ENCODE results near the gene AP1B1. TPM values are rescaled to one million over a fixed set of nuclear protein-coding genes. Genes with fewer than 3 reads are reported as not detected.

The AP1B1 gene
- total and polyA plus RNA-seq, 2 of the 4 experiments (the other 2 are of a cell fraction): 55.7 to 70.8 TPM

DNA sequence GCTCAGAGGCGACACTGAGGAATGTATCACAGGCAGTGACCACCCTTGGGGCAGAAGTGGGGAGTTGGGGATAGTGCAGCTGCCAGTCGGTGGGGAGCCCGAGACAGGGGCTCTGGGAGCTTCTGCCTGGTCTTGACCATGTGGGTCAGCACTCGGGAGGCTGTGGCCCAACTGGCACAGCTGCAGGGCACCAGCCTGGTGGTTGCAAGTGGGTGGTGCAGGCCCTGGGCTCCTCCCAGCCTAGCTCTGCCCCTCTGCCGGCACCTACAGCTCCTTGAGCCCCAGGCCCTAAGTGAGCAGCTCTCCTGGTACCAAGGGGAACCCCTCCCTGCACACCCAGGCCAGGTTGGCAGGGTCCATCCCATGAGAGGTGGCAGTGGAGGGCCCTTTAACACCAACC is 60.3 kb downstream of the AP1B1 start:
- no peaks in the 10 kb centered on the region for H3K9me3 ChIP-seq (ENCODE audit: control insufficient read depth, insufficient read depth, low read length)
- no peak overlapping the region for H4K91ac ChIP-seq (ENCODE audit: insufficient read depth, low read depth, low read length)
- H4K5ac ChIP-seq (ENCODE audit: low read depth, low read length): no peak overlapping the region
- no peak overlapping the region for H3K14ac ChIP-seq (replicated peaks; ENCODE audit: low read depth, low read length)
- peaks cover 5% of the 10 kb centered on the region; the same call in 1 of the 2 replicates for H3K9me1 ChIP-seq (ENCODE audit: insufficient read depth, low read length)
- in situ Hi-C loops (cut with MboI; ENCODE audit: low sequenced_read_pairs) (no loop called here), dilution Hi-C loops (cut with HindIII; ENCODE audit: low sequenced_read_pairs, unreplicated experiment) (no loop called here), intact Hi-C loops (cut with micrococcal nuclease) (no loop called here)
- H3K36me3 ChIP-seq (ENCODE audit: control insufficient read depth, insufficient read depth, low read length): peaks cover 39% of the 10 kb centered on the region
- H3K18ac ChIP-seq (ENCODE audit: low read depth, low read length): no peak overlapping the region
- H2BK15ac ChIP-seq (ENCODE audit: low read depth, low read length): no peak overlapping the region
- no peak overlapping the region for H2AK9ac ChIP-seq (replicated peaks; ENCODE audit: low read depth, low read length, poor library complexity)
- H2AK5ac ChIP-seq (ENCODE audit: low read depth, low read length): no peak overlapping the region
- no peak overlapping the region for H2BK20ac ChIP-seq (ENCODE audit: low read depth, low read length)
- no peak overlapping the region for H3K4me3 ChIP-seq (ENCODE audit: insufficient read depth, low read depth, low read length)
- no peak overlapping the region for H3K56ac ChIP-seq (ENCODE audit: extremely low read depth, insufficient read depth, low read length)
- no peak overlapping the region for H3K4ac ChIP-seq (ENCODE audit: low read depth, low read length)
- H3K27me3 ChIP-seq (ENCODE audit: control insufficient read depth, insufficient read depth, low read length): no peaks in the 10 kb centered on the region
- DNase-seq (no peak), ATAC-seq (ENCODE audit: low read depth) (no peak)
- no peak overlapping the region for H4K8ac ChIP-seq (ENCODE audit: low read depth in 2 of 2, low read length in 2 of 2)
- BruUV-seq (replicated peaks): no TSS peak
- no peak overlapping the region for H3K23ac ChIP-seq (ENCODE audit: low read depth, low read length)
- no peaks in the 10 kb centered on the region for H3K79me1 ChIP-seq (ENCODE audit: low read depth in 1 of 2, low read length in 2 of 2)
- H2BK5ac ChIP-seq (ENCODE audit: low read depth, low read length, poor library complexity, severe bottlenecking): no peak overlapping the region
- no CpG with 5 or more reads among the region's 5 CpGs for WGBS, 2 experiments (ENCODE audit: extremely low coverage in 2 of 2, insufficient read length in 1 of 2)
- ChIA-PET POLR2A (ENCODE audit: unreplicated experiment) (no interaction called here), CTCF (interaction anchor here (0.5 to 0.6 kb wide), 2 partner anchors 18 to 142 kb away, joined by 4 to 8 read pairs; no protein-coding TSS in a partner anchor)
- no peak for TF ChIP-seq SMC3 (IDR thresholded peaks at IDR 0.05; ENCODE audit: low read depth, low read length)
- TF ChIP-seq RAD21 (IDR thresholded peaks at IDR 0.05; ENCODE audit: low read length): no peak
- no peak for TF ChIP-seq CTCF (conservative IDR thresholded peaks at IDR 0.05; ENCODE audit: low read depth, low read length)
- TF ChIP-seq RFX5 (IDR thresholded peaks at IDR 0.05; ENCODE audit: low read depth, low read length): no peak
- TF ChIP-seq FOS (IDR thresholded peaks at IDR 0.05; ENCODE audit: low read depth, low read length): no peak
- no peak for TF ChIP-seq CHD1 (IDR thresholded peaks at IDR 0.05; ENCODE audit: low read depth, low read length)
- TF ChIP-seq MAZ (IDR thresholded peaks at IDR 0.05; ENCODE audit: borderline replicate concordance, low read depth, low read length): no peak
- no peak for TF ChIP-seq POLR2A (IDR thresholded peaks at IDR 0.05; ENCODE audit: low read depth, low read length)
- H3K4me1 ChIP-seq (ENCODE audit: control insufficient read depth, insufficient read depth, low read length): peaks cover 9% of the 10 kb centered on the region
- H2BK120ac ChIP-seq (ENCODE audit: low read depth, low read length): no peak overlapping the region
- no peak overlapping the region for H3K9ac ChIP-seq (ENCODE audit: low read depth, low read length)
- no peak overlapping the region for H2AFZ ChIP-seq (replicated peaks; ENCODE audit: low read length, poor library complexity)
- H3K4me2 ChIP-seq (ENCODE audit: low read depth, low read length): no peak overlapping the region
- no peak overlapping the region for H3K27ac ChIP-seq (ENCODE audit: insufficient read depth, low read length)
- no peaks in the 10 kb centered on the region; the same call in 1 of the 2 replicates for H4K20me1 ChIP-seq (ENCODE audit: insufficient read depth, low read length)

Measured in IMR-90 (cell line).